VCaP (cell line): ENCODE results near the gene PIMREG.

Source experiments
- H3K27ac ChIP-seq: fragments of 450-650 bp; 2 replicates; pipeline ENCODE4 v1.5.1; 2017
- CTCF ChIP-seq: fragments of 450-650 bp; conservative IDR thresholded peaks from 2 replicates; pipeline ENCODE4 v1.5.1; 2017; ENCODE audit warnings: mild to moderate bottlenecking, moderate library complexity

Gene PIMREG

GRCh38 chr17:6498356-6498755 lies 54.1 kb downstream of the PIMREG start:
- TF ChIP-seq CTCF = no peak
- no peak overlapping the region for H3K27ac ChIP-seq

DNA sequence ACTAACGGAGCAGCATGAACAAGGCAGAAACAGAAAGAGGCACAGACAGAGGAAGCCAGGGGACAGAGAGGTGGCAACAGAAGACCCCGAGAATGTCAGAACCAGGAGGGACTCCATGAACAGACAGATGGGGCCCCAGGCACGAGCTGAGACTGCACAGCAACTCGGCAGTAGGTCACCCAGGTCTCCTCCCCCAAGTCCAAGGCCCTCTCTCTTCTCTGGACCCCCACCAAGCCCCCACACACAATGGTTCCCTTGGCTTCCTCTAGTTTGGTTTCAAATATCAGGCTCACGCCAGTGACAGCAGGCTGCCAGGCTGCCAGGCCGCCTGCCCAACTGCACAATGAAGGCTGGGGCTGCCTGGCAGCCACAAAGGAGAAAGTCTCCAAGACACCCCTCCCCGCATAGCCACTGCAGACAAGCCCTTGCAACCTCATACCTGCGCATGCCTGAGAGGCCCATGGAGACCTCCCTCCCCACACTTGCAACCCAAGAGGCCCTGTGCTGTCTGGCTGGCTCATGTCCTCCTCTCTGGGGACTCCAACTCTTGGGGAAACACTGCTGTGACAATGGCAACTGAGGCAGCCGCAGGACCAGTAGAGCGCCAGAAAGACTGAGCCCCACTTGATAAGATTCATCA lies 54.8 kb downstream of the PIMREG start:
- no peak overlapping the region for H3K27ac ChIP-seq
- TF ChIP-seq CTCF = no peak
